Esophagus muscularis mucosa (tissue), 4 donors: ENCODE measurements around the gene TRAPPC4. TPM values are rescaled to one million over a fixed set of nuclear protein-coding genes. Genes with fewer than 3 reads are reported as not detected.

Experiments
- DNase-seq: peaks from one replicate; pipeline ENCODE4 v3.0.0-alpha.2; 2017; ENCODE audit errors: extremely low spot score
- H3K27ac ChIP-seq, 4 donors: fragments of 200-600 bp; sonication (generic); replicated peaks in 1 of 4; 1 replicate in 3 of 4; 2 replicates in 1 of 4; pipeline ENCODE4 v1.5.1; 2016 to 2019; ENCODE audit warnings: mild to moderate bottlenecking in 1 of 4
- H3K27me3 ChIP-seq, 4 donors: fragments of 200-600 bp; sonication (generic); one replicate each; pipeline versions ENCODE4 v1.5.1 to v1.6.0; 2016 to 2019
- H3K36me3 ChIP-seq, 4 donors: fragments of 200-600 bp; sonication (generic); one replicate each; pipeline ENCODE4 v1.5.1; 2016 to 2019
- H3K4me1 ChIP-seq, 4 donors: fragments of 200-600 bp; sonication (generic); one replicate each; pipeline ENCODE4 v1.5.1; 2016 to 2019
- H3K4me3 ChIP-seq, 4 donors: fragments of 200-600 bp; sonication (generic); 1 replicate in 2 of 4; 2 replicates in 2 of 4; pipeline ENCODE4 v1.5.1; 2016 to 2019; ENCODE audit warnings: mild to moderate bottlenecking in 4 of 4, moderate library complexity in 1 of 4
- H3K9me3 ChIP-seq, 4 donors: fragments of 200-600 bp; sonication (generic); 1 replicate in 3 of 4; 2 replicates in 1 of 4; pipeline ENCODE4 v1.5.1; 2016 to 2019
- CTCF ChIP-seq, 3 experiments: fragments of 200-600 bp in 2 of 3; fragments of 450-650 bp in 1 of 3; sonication (generic) in 2 of 3; IDR thresholded peaks; one replicate each; pipeline ENCODE4 v1.5.1; 2017 to 2019; ENCODE audit warnings: antibody characterized with exemption in 3 of 3, mild to moderate bottlenecking in 2 of 3, moderate library complexity in 1 of 3
- EP300 ChIP-seq: sonication (generic); formaldehyde crosslinking; IDR thresholded peaks from one replicate; pipeline ENCODE4 v1.6.1; 2017; ENCODE audit warnings: antibody characterized with exemption
- POLR2A ChIP-seq: fragments of 450-650 bp; IDR thresholded peaks from one replicate; pipeline ENCODE4 v1.6.1; 2017; ENCODE audit warnings: antibody characterized with exemption, moderate library complexity, mild to moderate bottlenecking, low read depth
- POLR2AphosphoS5 ChIP-seq, 2 donors: sonication (generic); formaldehyde crosslinking; IDR thresholded peaks; one replicate each; pipeline ENCODE4 v1.6.1; 2017; ENCODE audit warnings: antibody characterized with exemption in 2 of 2
- WGBS: methylation state at CpG from one replicate; pipeline ENCODE4 v1.1.5; 2018; 5-methylcytosine and 5-hydroxymethylcytosine counted together
- intact Hi-C: fragments of 100-400 bp; cut with DNase I; formaldehyde crosslinking; loops from one replicate; pipeline ENCODE4 v1.15.1; 2023
- total RNA-seq, 4 donors: library from RNA; depleted of rRNA; stranded (reverse); fragments of >200 nt; gene quantifications; one replicate each; pipeline versions ENCODE4 v1.1.0 to v1.2.1, GENCODE V29; 2016

The TRAPPC4 gene
- total RNA-seq, 4 donors from 2014 or later, result 38.2 to 47.2 (median 42.4) TPM

- Histone ChIP-seq H3K27ac (peak overlapping the region in 1 of 4 donors; percentile 34), H3K27me3 (no peaks in the 10 kb centered on the region), H3K4me1 (peaks cover 15 to 49% (median 35%) of the 10 kb centered on the region in 4 donors), H3K9me3 (no peaks in the 10 kb centered on the region), H3K36me3 (peaks cover 16 to 73% (median 65%) of the 10 kb centered on the region in 4 donors), H3K4me3 (no peak overlapping the region)
- TF ChIP-seq CTCF (IDR thresholded peaks at IDR 0.05) (no peak), POLR2AphosphoS5 (IDR thresholded peaks at IDR 0.05) (no peak), EP300 (no peak), POLR2A (no peak)
- no peak for DNase-seq
- 88% methylated on average over 16 of the region's 16 CpGs for WGBS
- intact Hi-C loops, result no loop called here
Observed at GRCh38 chr11:119025978-119026766, 7.6 kb downstream of the TRAPPC4 start.

DNA sequence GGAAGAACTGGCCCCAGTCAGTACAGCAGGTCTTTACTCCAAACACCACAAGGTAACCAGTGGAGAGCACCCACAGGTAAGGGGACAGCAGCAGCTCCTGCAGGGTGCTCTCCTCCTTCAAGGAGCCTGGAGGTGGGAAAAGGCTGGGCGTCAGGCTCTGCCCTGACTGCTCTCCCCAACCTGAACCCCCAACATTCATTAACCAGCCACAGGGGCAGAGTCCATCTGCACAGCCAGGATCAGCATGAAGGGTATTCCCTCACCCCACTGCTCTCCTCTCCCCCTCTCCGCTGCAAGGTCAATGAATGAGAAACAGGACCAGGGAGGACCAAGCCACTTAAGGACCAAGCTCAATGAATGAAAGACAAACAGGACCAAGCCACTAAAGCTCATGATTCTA lies 8.4 kb downstream of the TRAPPC4 start:
- Histone ChIP-seq H3K9me3 (no peaks in the 10 kb centered on the region), H3K27ac (no peak overlapping the region), H3K4me1 (peaks cover 15 to 42% (median 30%) of the 10 kb centered on the region in 4 donors), H3K27me3 (no peaks in the 10 kb centered on the region), H3K36me3 (peaks cover 12 to 65% (median 58%) of the 10 kb centered on the region in 4 donors), H3K4me3 (no peak overlapping the region)
- no peak for DNase-seq
- 90% methylated on average over 2 of the region's 2 CpGs for WGBS
- no peak for TF ChIP-seq POLR2AphosphoS5 (IDR thresholded peaks at IDR 0.05)
- TF ChIP-seq CTCF (IDR thresholded peaks at IDR 0.05), result no peak
- no peak for TF ChIP-seq POLR2A
- TF ChIP-seq EP300, result no peak
- intact Hi-C loops, result no loop called here

DNA sequence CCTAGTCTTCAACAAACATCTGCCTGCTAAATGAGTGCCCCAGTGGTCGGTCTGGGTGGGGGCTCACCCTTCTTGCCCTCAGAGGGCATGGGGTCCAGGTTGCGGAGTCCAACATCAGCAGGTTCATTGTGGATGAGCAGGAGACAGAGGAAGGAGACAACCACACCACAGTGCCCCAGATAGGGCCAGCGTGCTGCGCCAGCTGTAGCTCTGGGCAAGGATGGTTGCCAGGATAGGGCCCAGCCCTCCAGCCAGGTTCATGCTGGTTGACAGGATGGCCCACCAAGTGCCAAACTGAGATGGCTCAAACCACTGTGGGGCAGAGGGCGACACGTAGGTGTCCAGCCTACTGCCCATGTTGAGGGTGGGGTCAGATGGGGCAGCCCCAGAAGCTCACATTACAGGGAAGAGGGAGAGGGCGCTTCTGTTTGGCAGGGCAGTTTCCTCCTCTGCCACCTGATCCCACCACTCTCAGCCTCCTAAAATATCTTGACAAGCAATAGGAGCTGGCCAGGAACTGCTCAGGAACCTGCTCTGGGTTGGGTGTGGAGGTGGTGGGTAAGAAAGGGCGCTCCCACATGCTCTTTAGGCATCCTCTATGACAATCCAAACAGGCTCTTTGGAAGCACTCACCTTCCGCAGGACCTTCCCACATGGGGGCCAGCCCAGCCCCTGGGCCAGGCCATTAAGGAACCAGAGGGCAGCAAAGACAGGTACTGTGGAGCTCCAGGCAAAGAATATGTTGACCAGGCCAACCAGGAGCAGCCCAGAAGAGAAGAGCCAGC lies 9.2 kb downstream of the TRAPPC4 start:
- Histone ChIP-seq H3K27ac (no peak overlapping the region), H3K4me1 (peaks cover 15 to 42% (median 29%) of the 10 kb centered on the region in 4 donors), H3K4me3 (no peak overlapping the region), H3K9me3 (no peaks in the 10 kb centered on the region), H3K27me3 (no peaks in the 10 kb centered on the region), H3K36me3 (peaks cover 7 to 58% (median 50%) of the 10 kb centered on the region in 4 donors)
- 93% methylated on average over 6 of the region's 9 CpGs for WGBS
- TF ChIP-seq EP300 (no peak), CTCF (IDR thresholded peaks at IDR 0.05) (no peak)
- no peak for DNase-seq
- intact Hi-C loops, result no loop called here

DNA sequence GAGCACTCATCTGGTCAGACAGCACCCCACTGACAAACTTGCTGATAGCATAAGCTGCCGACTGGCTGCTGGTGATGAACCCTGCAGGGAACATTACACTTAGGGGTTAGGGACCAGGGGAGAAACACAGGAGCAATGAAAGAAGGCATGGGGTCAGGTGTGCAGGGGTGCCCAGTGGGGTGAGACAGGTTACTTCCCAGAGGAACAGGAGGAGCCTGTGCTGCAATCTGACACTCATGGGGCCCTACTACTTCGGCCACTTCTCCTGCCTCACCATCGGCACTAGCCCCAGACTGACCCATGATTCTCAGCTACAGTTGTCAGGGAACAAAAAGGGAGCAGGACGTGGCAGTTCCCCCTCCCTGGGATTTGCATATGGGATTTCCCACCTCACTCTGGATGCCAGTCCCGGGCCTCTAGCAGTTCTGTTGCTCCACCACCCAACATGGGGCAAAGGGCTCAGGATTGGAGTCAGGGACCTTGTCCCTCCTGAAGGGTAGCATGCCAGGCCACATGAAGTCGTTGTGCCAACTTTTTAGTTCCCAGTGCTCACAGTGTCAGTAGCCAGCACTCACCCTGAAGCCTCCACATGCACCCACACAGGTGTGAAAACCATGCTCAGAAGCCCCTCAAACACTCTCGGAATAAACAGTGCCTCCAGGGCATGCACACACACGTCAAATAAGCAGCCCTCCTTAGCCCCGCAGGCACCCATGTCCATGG lies 9.9 kb downstream of the TRAPPC4 start:
- Histone ChIP-seq H3K4me1 (peaks cover 15 to 36% (median 29%) of the 10 kb centered on the region in 4 donors), H3K9me3 (no peaks in the 10 kb centered on the region), H3K4me3 (no peak overlapping the region), H3K36me3 (peaks cover 7 to 51% (median 44%) of the 10 kb centered on the region in 4 donors), H3K27ac (no peak overlapping the region), H3K27me3 (no peaks in the 10 kb centered on the region)
- WGBS, result 90% methylated on average over 5 of the region's 9 CpGs
- TF ChIP-seq POLR2A (no peak), EP300 (no peak), CTCF (IDR thresholded peaks at IDR 0.05) (no peak), POLR2AphosphoS5 (IDR thresholded peaks at IDR 0.05) (no peak)
- intact Hi-C loops, result no loop called here
- DNase-seq, result no peak
